GM18873 (cell line): ENCODE results near the gene CDC27.
"Not testable (repeated sequence)": the region's sequence is repeated elsewhere in the genome, so short reads cannot be mapped to it uniquely, and the experiment has no call there.

ENCODE experiments used
- ATAC-seq: cut with Tn5 transposase; IDR thresholded peaks from one replicate; pipeline ENCODE4 v1.9.1; 2021; ENCODE audit warnings: mild to moderate bottlenecking, moderate library complexity, moderate number of reproducible peaks; ENCODE audit not compliant: unreplicated experiment, low FRiP score

Gene CDC27, protein sequence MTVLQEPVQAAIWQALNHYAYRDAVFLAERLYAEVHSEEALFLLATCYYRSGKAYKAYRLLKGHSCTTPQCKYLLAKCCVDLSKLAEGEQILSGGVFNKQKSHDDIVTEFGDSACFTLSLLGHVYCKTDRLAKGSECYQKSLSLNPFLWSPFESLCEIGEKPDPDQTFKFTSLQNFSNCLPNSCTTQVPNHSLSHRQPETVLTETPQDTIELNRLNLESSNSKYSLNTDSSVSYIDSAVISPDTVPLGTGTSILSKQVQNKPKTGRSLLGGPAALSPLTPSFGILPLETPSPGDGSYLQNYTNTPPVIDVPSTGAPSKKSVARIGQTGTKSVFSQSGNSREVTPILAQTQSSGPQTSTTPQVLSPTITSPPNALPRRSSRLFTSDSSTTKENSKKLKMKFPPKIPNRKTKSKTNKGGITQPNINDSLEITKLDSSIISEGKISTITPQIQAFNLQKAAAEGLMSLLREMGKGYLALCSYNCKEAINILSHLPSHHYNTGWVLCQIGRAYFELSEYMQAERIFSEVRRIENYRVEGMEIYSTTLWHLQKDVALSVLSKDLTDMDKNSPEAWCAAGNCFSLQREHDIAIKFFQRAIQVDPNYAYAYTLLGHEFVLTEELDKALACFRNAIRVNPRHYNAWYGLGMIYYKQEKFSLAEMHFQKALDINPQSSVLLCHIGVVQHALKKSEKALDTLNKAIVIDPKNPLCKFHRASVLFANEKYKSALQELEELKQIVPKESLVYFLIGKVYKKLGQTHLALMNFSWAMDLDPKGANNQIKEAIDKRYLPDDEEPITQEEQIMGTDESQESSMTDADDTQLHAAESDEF

DNA sequence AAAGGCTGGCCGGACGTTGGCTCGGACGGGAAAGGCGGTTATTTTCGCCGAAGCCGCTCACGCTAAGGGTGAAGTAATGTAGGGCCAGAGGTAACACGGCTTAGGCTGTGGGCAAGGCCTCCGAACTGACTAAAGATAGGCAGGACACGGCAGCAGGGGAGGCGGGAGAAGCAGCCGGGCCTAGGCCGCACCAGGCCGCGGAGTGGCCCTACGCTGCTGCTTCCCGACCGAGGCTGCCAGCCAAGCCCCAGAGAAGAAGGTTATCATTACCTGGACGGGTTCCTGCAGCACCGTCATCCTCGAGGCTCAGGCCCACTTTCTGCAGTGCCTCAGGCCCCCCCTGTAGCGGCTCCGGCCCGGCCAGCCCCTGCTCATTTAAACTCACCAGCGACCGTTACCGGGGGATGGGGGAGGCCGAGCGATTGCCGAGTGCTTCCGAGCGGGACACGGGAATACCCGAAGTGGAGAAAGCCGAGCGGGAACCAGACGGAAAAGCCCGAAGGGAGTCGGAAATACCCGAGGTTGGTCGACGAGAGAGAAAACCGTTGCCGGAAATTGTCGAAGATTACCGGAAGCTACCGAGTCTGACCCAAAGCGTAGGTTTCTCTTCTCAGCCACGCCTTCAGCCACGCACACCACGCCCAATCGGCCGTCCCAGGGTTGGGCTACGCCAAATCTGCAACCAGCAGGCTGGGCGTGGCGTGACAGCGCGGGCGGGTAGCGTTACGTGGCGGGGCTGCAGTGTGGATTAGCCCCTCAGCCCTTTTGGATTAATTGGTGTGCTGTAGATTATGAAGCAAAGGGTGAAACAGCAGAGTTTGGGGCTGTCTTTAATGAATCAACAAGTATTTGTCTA is at the start of gene CDC27:
CDC27 (minus strand) TSS at position 420 of the 856 bp plus-strand sequence; CDS start at position 297, 123 bp downstream.
- peak; percentile 84 for ATAC-seq

DNA sequence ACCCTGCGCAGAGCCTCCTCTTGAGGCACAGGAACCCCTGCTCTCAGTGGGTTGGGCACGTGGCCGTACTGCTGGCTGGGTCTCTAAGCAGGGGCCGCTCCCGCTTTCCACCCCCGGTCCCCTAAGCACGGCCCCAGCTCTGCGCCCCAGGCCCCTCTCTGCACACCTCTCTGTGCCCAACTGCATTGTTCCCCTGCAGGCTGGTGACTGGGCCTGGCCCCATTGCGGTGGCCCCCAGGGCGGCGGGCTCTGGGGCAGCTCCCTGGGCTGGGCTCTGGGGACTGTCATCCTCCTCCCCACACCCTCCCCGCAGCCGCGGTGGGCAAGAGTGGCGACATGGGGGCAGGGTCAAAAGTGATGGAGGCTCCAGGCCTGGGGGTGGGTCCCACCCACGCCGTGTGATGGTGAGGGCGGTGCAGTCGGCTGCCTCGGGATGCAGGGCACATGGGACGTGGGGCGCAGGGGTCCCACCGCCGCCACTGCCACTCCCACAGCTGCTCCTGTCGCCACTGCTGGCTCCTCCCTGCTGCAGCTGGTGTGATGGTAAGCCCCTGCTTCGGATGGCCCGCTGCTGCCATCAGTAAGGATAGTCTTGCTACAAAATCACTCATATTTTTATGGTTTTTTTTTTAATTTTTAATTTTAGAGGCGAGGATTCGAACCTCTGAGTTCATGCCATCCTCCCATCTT is 49.4 kb upstream of the CDC27 start:
- no peak for ATAC-seq

DNA sequence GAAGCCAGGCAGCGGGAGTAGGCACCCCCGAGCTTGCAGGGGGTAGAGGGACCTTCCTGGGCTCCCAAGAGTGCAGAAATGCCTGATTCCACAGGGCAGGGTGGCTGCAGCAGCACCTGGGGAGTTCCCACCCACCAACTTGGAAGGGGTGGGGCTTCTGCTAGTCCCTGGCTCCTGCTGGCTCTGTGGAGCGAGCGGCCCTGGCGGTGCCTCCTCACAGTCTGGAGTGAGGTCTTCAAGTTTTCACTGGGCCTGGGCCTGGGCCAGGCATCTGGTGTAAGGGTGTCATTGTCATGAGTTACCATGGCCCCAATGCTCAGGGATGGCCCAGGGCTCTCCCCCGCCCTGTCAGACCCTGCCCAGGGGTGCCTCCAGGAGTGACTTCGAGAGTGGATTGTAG is 48.7 kb upstream of the CDC27 start:
- ATAC-seq, result no peak

DNA sequence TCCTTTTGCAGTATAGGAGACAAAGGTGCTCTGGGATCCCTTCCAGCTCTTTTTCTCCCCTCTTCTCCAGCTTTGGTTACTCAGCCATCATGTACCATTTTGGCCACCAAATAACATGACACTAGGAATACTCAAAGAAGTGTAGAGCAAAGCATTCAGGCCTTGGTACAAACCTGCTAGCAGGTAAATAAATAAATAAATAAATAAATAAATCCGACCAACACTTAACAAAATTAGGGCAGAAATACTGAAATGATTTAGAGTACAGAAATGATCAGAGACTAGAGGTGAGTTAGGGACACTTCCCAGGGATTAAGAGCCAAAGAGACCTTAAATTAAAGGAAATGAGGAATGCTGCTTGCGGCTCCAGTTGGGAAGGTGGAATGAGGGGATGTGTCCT is 46.8 kb upstream of the CDC27 start:
- no peak for ATAC-seq

DNA sequence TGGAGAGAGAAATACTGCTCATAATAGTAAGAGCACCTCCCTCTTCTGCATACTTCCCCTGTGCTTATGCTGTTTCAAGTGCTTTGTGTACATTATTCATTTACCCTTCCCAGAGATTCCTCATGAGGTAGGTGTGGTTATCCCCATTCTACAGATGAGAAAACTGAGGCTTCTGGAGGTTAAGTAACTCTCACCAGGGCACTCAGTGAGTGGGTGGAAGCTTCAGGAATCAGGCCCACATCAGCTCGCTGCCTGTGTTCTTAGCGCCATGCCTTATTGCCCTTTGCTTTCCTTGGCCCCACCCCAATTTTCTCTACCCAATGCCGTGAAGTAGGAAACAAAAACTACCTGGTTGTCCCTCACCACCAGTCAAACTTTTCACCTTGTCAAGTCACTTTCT is 46.4 kb upstream of the CDC27 start:
- no peak for ATAC-seq

DNA sequence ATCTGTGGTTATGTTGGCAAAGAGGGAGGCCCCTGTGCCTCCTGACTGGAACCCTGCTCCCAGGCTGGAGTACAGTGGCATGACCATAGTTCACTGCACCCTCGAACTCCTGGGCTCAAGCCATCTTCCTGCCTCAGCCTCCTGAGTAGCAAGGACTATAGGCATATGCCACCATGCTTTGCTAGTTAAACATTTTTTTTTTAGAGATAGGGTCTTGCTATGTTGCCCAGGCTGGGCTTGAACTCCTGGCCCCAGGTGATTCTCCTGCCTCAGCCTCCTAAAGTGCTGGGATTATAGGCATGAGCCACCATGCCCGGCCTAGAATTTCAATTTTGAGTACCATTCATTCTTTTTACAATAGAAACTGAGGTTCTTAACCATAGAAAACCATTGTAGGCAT is 43.4 kb upstream of the CDC27 start:
- ATAC-seq, result no peak

DNA sequence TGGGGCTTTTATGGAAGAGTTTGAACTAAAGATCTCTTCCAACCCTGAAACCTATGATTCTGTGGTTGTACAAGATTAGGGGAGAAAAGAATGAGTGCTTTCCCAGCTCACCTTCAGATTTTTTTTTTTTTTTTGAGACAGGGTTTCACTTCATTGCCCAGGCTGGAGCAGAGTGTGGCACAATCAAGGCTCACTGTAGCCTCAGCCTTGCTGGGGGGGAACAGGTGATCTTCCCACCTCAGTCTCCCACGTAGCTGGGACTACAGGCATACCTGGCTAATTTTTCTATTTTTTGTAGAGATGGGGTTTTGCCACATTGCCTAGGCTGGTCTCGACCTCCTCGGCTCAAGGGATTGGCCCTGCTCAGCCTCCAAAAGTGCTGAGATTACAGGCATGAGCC is 42.8 kb upstream of the CDC27 start:
- ATAC-seq, result no peak

DNA sequence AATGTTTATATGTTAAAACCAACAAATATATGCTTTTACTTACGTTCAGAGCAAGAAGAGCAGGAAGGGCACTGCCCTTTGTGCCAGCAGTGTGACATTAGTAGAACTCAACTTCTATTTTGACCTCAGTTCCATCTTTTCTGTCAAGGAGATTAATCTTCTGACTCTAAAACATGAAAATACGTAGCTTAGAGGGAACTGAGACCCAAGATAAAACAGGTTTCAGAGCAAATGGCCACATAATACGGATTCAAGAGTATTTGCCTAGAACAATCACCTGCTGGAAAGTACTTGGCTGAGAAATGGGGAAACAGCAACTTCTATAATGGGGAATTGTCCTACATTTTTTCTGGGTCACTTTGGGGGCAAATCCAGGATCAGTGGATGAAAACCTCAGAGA is 42.2 kb upstream of the CDC27 start:
- no peak for ATAC-seq

DNA sequence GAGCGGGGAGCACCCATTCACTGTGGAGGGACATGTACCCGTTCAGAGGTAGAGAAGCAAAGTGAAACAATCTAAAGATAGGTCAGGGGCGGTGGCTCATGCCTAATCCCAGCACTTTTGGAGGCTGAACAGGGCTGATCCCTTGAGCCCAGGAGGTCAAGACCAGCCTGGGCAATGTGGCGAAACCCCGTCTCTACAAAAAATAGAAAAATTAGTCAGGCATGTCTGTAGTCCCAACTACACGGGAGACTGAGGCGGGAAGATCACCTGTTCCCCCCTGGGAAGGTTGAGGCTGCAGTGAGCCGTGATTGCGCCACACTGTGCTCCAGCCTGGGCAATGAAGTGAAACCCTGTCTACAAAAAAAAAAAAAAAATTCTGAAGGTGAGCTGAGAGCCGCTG is 41.8 kb upstream of the CDC27 start:
- no peak for ATAC-seq

DNA sequence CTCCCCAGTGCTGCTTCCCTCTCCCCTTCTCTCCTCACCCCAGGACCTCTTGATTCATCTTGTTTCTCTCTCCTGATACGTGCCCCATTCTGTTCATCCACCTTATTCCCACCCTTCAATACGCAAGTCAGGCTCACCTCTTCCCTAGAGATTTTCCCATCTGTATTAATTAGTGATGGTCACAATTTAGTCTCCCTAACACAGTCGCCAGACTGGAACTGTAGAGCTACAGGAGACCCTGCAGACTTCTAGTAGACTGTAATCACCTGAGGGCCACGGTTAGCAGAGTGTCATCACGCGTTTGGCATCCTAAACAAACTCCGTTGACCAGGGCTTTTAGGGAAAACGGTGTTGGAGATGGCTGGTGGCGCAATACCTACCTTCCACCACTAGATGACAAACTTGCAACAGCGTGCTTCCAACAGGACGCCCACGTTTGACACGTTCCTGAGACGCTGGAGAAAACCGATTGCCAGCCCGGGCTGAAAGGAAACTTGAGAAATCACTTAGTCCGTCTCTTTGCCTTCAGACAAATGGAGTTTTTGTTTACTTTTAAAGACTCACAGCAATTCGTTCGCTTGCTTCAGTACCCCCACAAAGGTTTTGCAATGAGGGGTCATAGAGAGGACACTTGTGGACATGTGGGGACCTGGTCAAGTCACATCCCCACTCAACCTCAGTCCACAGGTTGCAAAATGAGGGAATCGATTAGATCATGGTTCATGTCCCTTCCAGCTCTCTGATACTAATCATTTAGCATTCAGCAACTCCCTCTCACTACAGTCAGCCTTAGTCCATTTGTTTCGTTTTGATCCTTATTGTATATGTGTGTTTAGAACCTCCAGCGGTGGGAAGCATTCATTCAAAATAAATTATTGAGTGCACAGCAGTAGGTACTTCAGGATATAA is 40.7 kb upstream of the CDC27 start:
- ATAC-seq, result peak; percentile 49

DNA sequence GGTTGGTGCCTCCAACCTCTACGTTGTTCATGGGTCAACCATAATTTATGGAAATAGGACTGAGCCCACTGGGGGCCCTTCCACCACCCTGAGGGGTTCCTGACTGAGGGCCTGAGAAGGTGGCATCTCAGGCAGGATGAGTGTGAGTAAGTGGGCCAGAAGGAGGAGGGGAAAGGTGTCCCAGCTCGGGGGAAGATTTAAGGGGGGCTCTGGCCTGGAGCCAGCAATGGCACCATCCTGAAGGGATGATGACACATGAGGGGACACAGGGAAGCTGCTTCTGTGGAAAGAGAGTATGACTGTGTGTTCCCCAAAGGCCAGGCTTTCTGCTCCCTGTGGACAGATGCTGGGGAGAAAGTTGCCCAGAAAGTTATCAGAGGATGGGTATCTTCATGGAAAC is 38.8 kb upstream of the CDC27 start:
- no peak for ATAC-seq

DNA sequence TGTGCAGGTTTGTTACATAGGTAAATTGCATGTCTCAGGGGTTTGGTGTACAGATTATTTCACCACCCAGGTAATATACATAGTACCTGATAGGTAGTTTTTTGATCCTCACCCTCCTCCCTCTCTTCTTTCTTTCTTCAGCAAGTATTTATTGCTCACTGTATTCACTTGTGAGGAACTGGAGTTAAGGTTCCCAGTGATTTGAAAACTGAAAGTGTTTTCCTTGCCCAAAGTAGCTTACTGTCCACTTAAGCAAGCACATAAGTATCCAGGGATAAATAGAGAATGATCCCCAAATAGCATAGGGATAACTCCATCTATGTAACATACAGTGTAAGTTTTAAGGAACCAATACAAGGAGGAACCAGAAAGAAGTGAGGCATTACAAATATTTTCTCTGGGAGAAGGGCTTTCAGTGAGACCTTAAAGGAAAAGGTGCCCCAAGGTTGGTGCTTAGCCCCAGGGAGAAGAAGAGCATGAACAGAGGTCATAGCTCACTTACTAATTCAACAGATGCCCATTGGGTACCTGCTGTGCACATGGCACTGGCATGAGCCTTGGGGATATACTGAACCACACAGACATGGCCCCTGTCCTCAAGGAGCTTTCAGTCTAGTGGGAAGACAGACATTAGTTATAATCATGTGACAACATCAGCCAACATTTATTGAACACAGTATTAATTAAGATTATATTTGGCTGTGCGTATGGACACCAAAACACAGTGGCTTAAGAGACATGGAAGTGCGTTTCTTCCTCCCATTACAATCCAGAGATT is 37.0 kb upstream of the CDC27 start:
- ATAC-seq, result no peak

DNA sequence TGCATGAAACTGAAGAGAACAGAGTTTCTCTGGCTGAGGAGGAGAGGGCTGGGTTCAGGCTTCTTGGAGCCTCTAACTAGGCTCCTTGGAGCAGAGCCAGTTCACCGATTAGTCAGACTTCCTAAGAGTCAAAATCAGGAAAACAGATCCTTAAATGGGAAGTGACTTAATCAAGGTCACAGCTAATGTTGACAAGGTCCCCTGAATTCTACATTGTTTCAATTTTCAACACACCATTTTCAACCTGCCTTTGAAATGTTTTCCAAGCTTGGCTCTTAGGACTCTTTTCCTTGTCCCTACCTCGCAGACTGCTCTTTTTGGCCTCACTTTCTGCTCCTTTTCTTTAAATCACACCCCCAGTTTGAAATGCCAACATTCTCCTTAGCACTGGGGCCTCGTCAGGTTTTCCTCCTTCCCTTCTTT is 36.4 kb upstream of the CDC27 start:
- no peak for ATAC-seq

DNA sequence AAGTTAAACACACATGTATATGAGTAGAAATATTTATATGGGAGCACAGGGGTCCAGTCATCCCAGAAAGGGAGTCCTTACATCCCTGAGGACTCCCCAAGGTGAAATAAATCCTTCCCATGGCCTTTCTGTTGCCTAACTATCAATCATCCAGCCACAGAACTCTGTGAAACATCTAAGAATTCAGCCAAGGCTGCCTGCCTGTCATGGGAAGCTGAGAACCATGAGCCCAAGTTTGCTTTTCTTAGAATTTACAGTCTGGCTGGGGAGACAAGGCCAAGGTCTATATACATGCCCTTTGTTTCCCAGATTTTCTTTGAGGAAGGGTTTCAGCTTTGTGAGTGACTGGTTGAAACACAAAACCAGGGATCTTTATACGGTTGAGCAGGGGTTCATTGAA is 35.9 kb upstream of the CDC27 start:
- ATAC-seq, result no peak

DNA sequence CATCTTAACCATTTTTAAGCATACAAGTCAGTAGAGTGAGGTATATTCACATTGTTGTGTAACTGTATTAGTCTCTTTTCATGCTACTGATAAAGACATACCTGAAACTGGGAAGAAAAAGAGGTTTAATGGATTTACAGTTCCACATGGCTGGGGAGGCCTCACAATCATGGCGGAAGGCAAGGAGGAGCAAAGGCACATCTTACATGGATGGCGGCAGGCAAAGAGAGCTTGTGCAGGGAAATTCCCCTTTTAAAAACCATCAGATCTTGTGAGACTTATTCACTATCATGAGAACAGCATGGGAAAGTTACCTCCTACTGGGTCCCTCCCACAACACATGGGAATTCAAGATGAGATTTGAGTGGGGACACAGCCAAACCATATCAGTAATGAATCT is 35.0 kb upstream of the CDC27 start:
- not testable (repeated sequence) for ATAC-seq

DNA sequence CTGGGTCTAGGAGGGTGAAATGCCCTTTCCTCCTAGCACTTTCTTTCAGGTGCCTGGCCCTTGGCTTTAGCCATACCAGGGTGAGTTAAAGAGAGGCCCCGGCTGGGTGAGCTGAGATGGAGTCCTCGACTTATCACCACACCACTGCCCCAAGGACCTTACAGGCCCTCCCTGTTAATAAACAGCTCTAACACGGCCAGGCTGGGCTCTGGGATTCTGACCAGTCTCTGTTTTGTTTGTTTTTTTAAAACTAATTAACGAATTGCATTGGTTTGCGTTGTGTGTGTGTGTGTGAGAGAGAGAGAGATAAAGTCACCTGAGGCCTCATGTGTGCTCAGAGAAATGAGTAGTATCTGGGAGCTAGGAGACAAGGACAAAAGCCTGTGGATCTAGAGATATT is 34.4 kb upstream of the CDC27 start:
- ATAC-seq, result no peak

DNA sequence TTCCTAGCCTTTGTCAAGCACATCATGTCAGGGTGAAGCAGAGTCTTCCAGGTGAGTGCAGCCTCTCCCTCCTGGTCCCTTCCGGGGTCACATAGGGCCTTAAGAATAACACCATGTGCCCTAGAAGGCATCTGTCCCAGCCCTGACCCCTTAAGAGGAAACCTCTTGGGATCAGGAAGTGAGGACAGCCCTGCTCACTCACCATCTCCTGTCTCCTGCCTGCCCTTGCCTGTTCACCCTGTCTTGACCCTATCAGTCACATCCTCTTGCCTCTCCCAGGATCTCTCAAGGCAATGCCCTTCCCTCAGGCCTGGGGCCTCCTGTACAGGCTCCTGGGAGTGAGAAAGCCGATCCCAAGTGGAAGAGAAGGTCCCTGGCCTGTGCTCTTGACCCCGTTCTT is 33.9 kb upstream of the CDC27 start:
- no peak for ATAC-seq

DNA sequence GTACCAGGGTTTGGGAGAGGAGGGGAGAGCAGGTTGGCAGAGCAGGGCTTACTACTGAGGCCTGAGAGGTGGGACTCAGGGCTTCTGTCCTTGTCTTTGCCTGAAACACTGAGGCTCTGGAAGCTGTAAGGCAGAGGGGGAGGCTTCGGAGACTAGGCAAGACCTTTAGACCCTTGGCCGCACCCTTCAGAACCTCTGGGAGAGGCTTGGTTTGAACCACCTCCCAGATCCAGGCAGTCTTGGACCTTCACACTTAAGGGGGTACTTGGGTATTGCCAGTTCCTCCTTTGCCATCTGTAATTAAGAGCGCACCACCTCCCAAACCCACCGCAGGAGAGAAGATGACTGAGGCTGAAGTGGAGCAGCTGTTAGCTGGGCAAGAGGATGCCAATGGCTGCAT is 33.0 kb upstream of the CDC27 start:
- no peak for ATAC-seq

DNA sequence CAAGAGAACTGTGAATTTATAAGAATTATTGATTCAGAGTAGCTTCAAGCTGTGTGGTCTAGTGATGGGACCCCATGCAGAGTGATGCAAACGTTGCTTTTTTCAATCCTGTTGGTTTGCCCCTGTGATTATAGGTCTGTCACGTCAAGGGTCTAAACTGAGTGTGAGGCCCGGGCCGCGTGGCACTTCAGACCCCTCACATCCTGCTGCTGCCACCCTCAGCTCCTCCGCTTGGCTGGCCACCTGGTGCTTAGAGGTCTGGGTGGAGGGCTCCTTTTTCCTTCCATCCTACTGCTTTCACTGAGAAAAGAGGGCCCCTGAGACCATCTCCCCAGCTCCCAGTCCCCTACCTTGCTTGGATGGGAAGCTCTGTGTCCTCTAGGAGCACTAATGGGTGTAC is 32.1 kb upstream of the CDC27 start:
- no peak for ATAC-seq
